Mesodermal cell (in vitro differentiated cells): ENCODE measurements around the gene GPAM.
"Not testable (repeated sequence)": the region's sequence is repeated elsewhere in the genome, so short reads cannot be mapped to it uniquely, and the experiment has no call there.

Experiments used
- H3K27ac ChIP-seq: 2 replicates; pipeline ENCODE4 v1.7.0; 2013; ENCODE audit warnings: mild to moderate bottlenecking, low read depth, low read length, moderate library complexity; ENCODE audit not compliant: severe bottlenecking
- H3K36me3 ChIP-seq: 2 replicates; pipeline ENCODE4 v1.7.1; 2013; ENCODE audit warnings: mild to moderate bottlenecking, low read length, moderate library complexity; ENCODE audit not compliant: control insufficient read depth, insufficient read depth
- H3K4me1 ChIP-seq: one replicate; pipeline ENCODE4 v1.7.1; 2013; ENCODE audit warnings: mild to moderate bottlenecking, low read length; ENCODE audit not compliant: insufficient read depth, control insufficient read depth, poor library complexity, severe bottlenecking
- H3K4me3 ChIP-seq: 2 replicates; pipeline ENCODE4 v1.7.0; 2013; ENCODE audit warnings: low read length, control low read depth, mild to moderate bottlenecking; ENCODE audit not compliant: insufficient read depth, poor library complexity, severe bottlenecking; ENCODE audit errors: extremely low read depth
- H3K9me3 ChIP-seq: 2 replicates; pipeline ENCODE4 v1.7.1; 2013; ENCODE audit warnings: mild to moderate bottlenecking, low read length, moderate library complexity; ENCODE audit not compliant: control insufficient read depth
- WGBS, 2 experiments: methylation state at CpG; one replicate each; pipeline ENCODE4 v1.1.5; 2013; ENCODE audit warnings: missing lambda C conversion rate in 2 of 2; ENCODE audit not compliant: insufficient coverage in 2 of 2; 5-methylcytosine and 5-hydroxymethylcytosine counted together

GPAM gene

GRCh38 chr10:112202561-112203241 is 19.1 kb upstream of the GPAM start:
- H3K4me3 ChIP-seq: no peak overlapping the region
- no peaks in the 10 kb centered on the region for H3K9me3 ChIP-seq
- no peaks in the 10 kb centered on the region for H3K36me3 ChIP-seq
- H3K4me1 ChIP-seq: peaks cover 4% of the 10 kb centered on the region
- peak overlapping the region; percentile 37 for H3K27ac ChIP-seq
- 77 to 93% methylated on average over 5 of the region's 6 CpGs for WGBS, 2 experiments

- H3K9me3 ChIP-seq: no peaks in the 10 kb centered on the region
- H3K4me1 ChIP-seq: peaks cover 4% of the 10 kb centered on the region
- H3K27ac ChIP-seq: no peak overlapping the region
- no peak overlapping the region for H3K4me3 ChIP-seq
- no CpG with 5 or more reads among the region's 1 CpG for WGBS, 2 experiments
- no peaks in the 10 kb centered on the region for H3K36me3 ChIP-seq
These were observed 18.5 kb upstream of the GPAM start for GRCh38 chr10:112202076-112202475.

- WGBS, 2 experiments: 70 to 85% methylated on average over 1 of the region's 1 CpG
- Histone ChIP-seq H3K4me1 (peaks cover 4% of the 10 kb centered on the region), H3K27ac (no peak overlapping the region), H3K36me3 (no peaks in the 10 kb centered on the region), H3K4me3 (no peak overlapping the region), H3K9me3 (no peaks in the 10 kb centered on the region)
These were observed 17.8 kb upstream of the GPAM start for GRCh38 chr10:112201334-112201733.

GRCh38 chr10:112200259-112200658 is 16.7 kb upstream of the GPAM start:
- not testable (repeated sequence) for H3K27ac ChIP-seq, H3K4me3 ChIP-seq, H3K9me3 ChIP-seq, H3K36me3 ChIP-seq, H3K4me1 ChIP-seq
- 84 to 86% methylated on average over 3 of the region's 5 CpGs for WGBS, 2 experiments

GRCh38 chr10:112197662-112198061 is 14.1 kb upstream of the GPAM start:
- H3K4me3 ChIP-seq, H3K4me1 ChIP-seq, H3K36me3 ChIP-seq, H3K9me3 ChIP-seq, H3K27ac ChIP-seq: not testable (repeated sequence)
- no CpG with 5 or more reads among the region's 2 CpGs for WGBS, 2 experiments

GRCh38 chr10:112195224-112195623 is 11.7 kb upstream of the GPAM start:
- Histone ChIP-seq H3K9me3 (no peaks in the 10 kb centered on the region), H3K36me3 (no peaks in the 10 kb centered on the region)
- 82% methylated on average over 6 of the region's 7 CpGs for WGBS, 2 experiments

GRCh38 chr10:112191791-112192190 is 8.2 kb upstream of the GPAM start:
- no peak overlapping the region for H3K27ac ChIP-seq
- no peaks in the 10 kb centered on the region for H3K9me3 ChIP-seq
- no peaks in the 10 kb centered on the region for H3K36me3 ChIP-seq
- 80 to 84% methylated on average over 5 to 6 of the region's 6 CpGs for WGBS, 2 experiments
- H3K4me1 ChIP-seq: no peaks in the 10 kb centered on the region
- no peak overlapping the region for H3K4me3 ChIP-seq

More at GRCh38 chr10:112195224-112195623, 11.7 kb upstream of the GPAM start:
- no peaks in the 10 kb centered on the region for H3K4me1 ChIP-seq
- H3K4me3 ChIP-seq: no peak overlapping the region
- H3K27ac ChIP-seq: no peak overlapping the region

GRCh38 chr10:112191041-112191590 is 7.6 kb upstream of the GPAM start:
- H3K27ac ChIP-seq: no peak overlapping the region
- WGBS, 2 experiments: 74 to 77% methylated on average over 4 of the region's 4 CpGs

GRCh38 chr10:112189465-112189864 is 5.9 kb upstream of the GPAM start:
- H3K4me1 ChIP-seq: no peaks in the 10 kb centered on the region
- no peaks in the 10 kb centered on the region for H3K9me3 ChIP-seq
- no peak overlapping the region for H3K27ac ChIP-seq
- 82 to 89% methylated on average over 4 of the region's 5 CpGs for WGBS, 2 experiments
- H3K4me3 ChIP-seq: no peak overlapping the region
- H3K36me3 ChIP-seq: no peaks in the 10 kb centered on the region

More at GRCh38 chr10:112191041-112191590, 7.6 kb upstream of the GPAM start:
- Histone ChIP-seq H3K36me3 (no peaks in the 10 kb centered on the region), H3K4me1 (no peaks in the 10 kb centered on the region), H3K4me3 (no peak overlapping the region), H3K9me3 (no peaks in the 10 kb centered on the region)

- WGBS, 2 experiments: no CpG with 5 or more reads among the region's 2 CpGs
- Histone ChIP-seq H3K4me3 (no peak overlapping the region), H3K4me1 (no peaks in the 10 kb centered on the region), H3K9me3 (no peaks in the 10 kb centered on the region), H3K36me3 (no peaks in the 10 kb centered on the region), H3K27ac (no peak overlapping the region)
These were observed 4.0 kb upstream of the GPAM start for GRCh38 chr10:112187527-112187926.

- Histone ChIP-seq H3K27ac (no peak overlapping the region), H3K4me3 (no peak overlapping the region), H3K36me3 (no peaks in the 10 kb centered on the region), H3K9me3 (no peaks in the 10 kb centered on the region), H3K4me1 (no peaks in the 10 kb centered on the region)
- no CpG with 5 or more reads among the region's 1 CpG for WGBS, 2 experiments
These were observed 2.4 kb upstream of the GPAM start for GRCh38 chr10:112185959-112186358.
